ENCODE results near the gene CALHM2. TPM values are rescaled to one million over a fixed set of nuclear protein-coding genes. Genes with fewer than 3 reads are reported as not detected.

CALHM2 gene
- total and polyA plus RNA-seq, 2 of the 4 experiments (the other 2 are of a cell fraction): 2.5 to 7.9 TPM

GRCh38 chr10:103478671-103479070 lies 26.5 kb upstream of the CALHM2 start:
- Histone ChIP-seq H3K4me1 (ENCODE audit: control insufficient read depth, insufficient read depth, low read length) (no peaks in the 10 kb centered on the region; the same call in 1 of the 2 replicates), H3K18ac (ENCODE audit: low read depth, low read length) (no peak overlapping the region), H2AFZ (replicated peaks; ENCODE audit: low read length, poor library complexity) (no peak overlapping the region), H3K9ac (ENCODE audit: low read depth, low read length) (no peak overlapping the region), H4K8ac (ENCODE audit: low read depth in 2 of 2, low read length in 2 of 2) (no peak overlapping the region), H3K9me3 (ENCODE audit: control insufficient read depth, insufficient read depth, low read length) (no peaks in the 10 kb centered on the region), H3K23ac (ENCODE audit: low read depth, low read length) (no peak overlapping the region), H2BK15ac (ENCODE audit: low read depth, low read length) (no peak overlapping the region), H3K4me3 (ENCODE audit: insufficient read depth, low read depth, low read length) (no peak overlapping the region), H3K4ac (ENCODE audit: low read depth, low read length) (no peak overlapping the region), H3K27me3 (ENCODE audit: control insufficient read depth, insufficient read depth, low read length) (peaks cover 29% of the 10 kb centered on the region), H4K20me1 (ENCODE audit: insufficient read depth, low read length) (no peaks in the 10 kb centered on the region), H3K27ac (ENCODE audit: insufficient read depth, low read length) (no peak overlapping the region), H4K91ac (ENCODE audit: insufficient read depth, low read depth, low read length) (no peak overlapping the region), H3K4me2 (ENCODE audit: low read depth, low read length) (no peak overlapping the region), H3K9me1 (ENCODE audit: insufficient read depth, low read length) (peaks cover 4% of the 10 kb centered on the region; the same call in 1 of the 2 replicates), H2BK20ac (ENCODE audit: low read depth, low read length) (no peak overlapping the region), H3K36me3 (ENCODE audit: control insufficient read depth, insufficient read depth, low read length) (no peaks in the 10 kb centered on the region), H2AK9ac (replicated peaks; ENCODE audit: low read depth, low read length, poor library complexity) (no peak overlapping the region), H3K56ac (ENCODE audit: extremely low read depth, insufficient read depth, low read length) (no peak overlapping the region), H4K5ac (ENCODE audit: low read depth, low read length) (no peak overlapping the region), H3K14ac (replicated peaks; ENCODE audit: low read depth, low read length) (no peak overlapping the region), H2AK5ac (ENCODE audit: low read depth, low read length) (no peak overlapping the region), H2BK5ac (ENCODE audit: low read depth, low read length, poor library complexity, severe bottlenecking) (no peak overlapping the region), H2BK120ac (ENCODE audit: low read depth, low read length) (no peak overlapping the region), H3K79me1 (ENCODE audit: low read depth in 1 of 2, low read length in 2 of 2) (no peaks in the 10 kb centered on the region)
- POLR2A ChIA-PET (ENCODE audit: unreplicated experiment): no interaction called here
- intact Hi-C loops (cut with micrococcal nuclease): no loop called here
- in situ Hi-C loops (cut with MboI; ENCODE audit: low sequenced_read_pairs): no loop called here
- no peak for DNase-seq
- 62% methylated on average over 20 of the region's 22 CpGs; no CpG with 5 or more reads in 1 of the 2 experiments for WGBS, 2 experiments (ENCODE audit: extremely low coverage in 2 of 2, insufficient read length in 1 of 2)
- BruUV-seq (replicated peaks): no TSS peak
- ATAC-seq (ENCODE audit: low read depth): no peak
- CTCF ChIA-PET: no interaction called here
- dilution Hi-C loops (cut with HindIII; ENCODE audit: low sequenced_read_pairs, unreplicated experiment): no loop called here
- TF ChIP-seq CTCF (conservative IDR thresholded peaks at IDR 0.05; ENCODE audit: low read depth, low read length) (no peak), FOS (IDR thresholded peaks at IDR 0.05; ENCODE audit: low read depth, low read length) (no peak), RFX5 (IDR thresholded peaks at IDR 0.05; ENCODE audit: low read depth, low read length) (no peak)
